Kidney epithelial cell (primary cell): Measurements from ENCODE around the gene LRRC57. TPM values are rescaled to one million over a fixed set of nuclear protein-coding genes. Genes with fewer than 3 reads are reported as not detected.
A peak's percentile ranks its signal among the peaks of the same experiment; 100 is the strongest.

Experiments used
- DNase-seq: peaks from one replicate; pipeline ENCODE4 v3.0.0-alpha.2; 2010; ENCODE audit warnings: low read depth
- H3K27me3 ChIP-seq: 2 replicates; pipeline ENCODE4 v1.6.0; 2011; ENCODE audit warnings: low read length; ENCODE audit not compliant: control insufficient read depth, insufficient read depth
- H3K36me3 ChIP-seq: 2 replicates; pipeline ENCODE4 v1.5.1; 2011; ENCODE audit warnings: low read length; ENCODE audit not compliant: control insufficient read depth, insufficient read depth
- H3K4me3 ChIP-seq: 2 replicates; pipeline ENCODE4 v1.5.1; 2011; ENCODE audit warnings: low read depth, mild to moderate bottlenecking, control low read depth, low read length
- total RNA-seq: library from RNA; depleted of rRNA; stranded (reverse); fragments of >200 nt; gene quantifications from 2 replicates; pipeline ENCODE4 v1.2.3, GENCODE V29; 2015
- TF ChIP-seq, protein P1 (sequence below): IDR thresholded peaks from 2 replicates; pipeline ENCODE4 v1.5.1; 2011; ENCODE audit warnings: mild to moderate bottlenecking, moderate library complexity, low read length, control low read depth, inconsistent platforms; ENCODE audit not compliant: insufficient read depth, poor library complexity, severe bottlenecking

LRRC57 gene
- total RNA-seq, 1 donor from 2014 or later = 18.2 TPM

DNA sequence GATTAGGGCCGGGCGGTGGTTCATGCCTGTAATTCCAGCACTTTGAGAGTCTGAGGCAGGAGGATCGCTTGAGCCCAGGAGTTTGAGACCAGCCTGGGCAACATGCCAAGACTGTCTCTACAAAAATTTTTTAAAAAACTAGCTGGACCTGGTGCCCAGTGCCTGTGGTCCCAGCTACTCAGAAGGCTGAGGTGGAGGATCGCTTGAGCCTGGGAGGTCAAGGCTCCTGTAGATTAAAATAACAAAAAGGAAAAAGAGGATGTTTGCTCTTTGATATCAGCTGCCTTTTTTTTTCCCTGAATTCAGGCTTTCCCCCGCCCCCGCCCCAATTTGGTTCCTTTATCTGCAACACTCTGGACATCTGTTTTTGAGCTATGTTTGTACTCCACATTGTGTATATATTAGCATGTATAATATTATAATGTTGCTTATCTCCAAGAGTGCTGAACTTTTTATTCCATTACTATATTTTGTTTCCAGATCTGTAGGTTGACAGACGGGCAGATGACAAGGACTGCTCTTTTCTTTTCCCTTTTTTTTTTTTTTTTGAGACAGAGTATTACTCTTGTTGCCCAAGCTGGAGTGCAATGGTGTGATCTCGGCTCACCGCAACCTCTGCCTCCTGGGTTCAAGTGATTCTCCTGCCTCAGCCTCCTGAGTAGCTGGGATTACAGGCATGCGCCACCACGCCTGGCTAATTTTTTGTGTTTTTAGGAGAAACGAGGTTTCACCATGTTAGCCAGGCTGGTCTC is 48.6 kb downstream of the LRRC57 start:
- H3K36me3 ChIP-seq = no peaks in the 10 kb centered on the region
- no peak overlapping the region for H3K4me3 ChIP-seq
- TF ChIP-seq, protein P1, sequence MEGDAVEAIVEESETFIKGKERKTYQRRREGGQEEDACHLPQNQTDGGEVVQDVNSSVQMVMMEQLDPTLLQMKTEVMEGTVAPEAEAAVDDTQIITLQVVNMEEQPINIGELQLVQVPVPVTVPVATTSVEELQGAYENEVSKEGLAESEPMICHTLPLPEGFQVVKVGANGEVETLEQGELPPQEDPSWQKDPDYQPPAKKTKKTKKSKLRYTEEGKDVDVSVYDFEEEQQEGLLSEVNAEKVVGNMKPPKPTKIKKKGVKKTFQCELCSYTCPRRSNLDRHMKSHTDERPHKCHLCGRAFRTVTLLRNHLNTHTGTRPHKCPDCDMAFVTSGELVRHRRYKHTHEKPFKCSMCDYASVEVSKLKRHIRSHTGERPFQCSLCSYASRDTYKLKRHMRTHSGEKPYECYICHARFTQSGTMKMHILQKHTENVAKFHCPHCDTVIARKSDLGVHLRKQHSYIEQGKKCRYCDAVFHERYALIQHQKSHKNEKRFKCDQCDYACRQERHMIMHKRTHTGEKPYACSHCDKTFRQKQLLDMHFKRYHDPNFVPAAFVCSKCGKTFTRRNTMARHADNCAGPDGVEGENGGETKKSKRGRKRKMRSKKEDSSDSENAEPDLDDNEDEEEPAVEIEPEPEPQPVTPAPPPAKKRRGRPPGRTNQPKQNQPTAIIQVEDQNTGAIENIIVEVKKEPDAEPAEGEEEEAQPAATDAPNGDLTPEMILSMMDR = no peak
- H3K27me3 ChIP-seq = no peaks in the 10 kb centered on the region
- no peak for DNase-seq

DNA sequence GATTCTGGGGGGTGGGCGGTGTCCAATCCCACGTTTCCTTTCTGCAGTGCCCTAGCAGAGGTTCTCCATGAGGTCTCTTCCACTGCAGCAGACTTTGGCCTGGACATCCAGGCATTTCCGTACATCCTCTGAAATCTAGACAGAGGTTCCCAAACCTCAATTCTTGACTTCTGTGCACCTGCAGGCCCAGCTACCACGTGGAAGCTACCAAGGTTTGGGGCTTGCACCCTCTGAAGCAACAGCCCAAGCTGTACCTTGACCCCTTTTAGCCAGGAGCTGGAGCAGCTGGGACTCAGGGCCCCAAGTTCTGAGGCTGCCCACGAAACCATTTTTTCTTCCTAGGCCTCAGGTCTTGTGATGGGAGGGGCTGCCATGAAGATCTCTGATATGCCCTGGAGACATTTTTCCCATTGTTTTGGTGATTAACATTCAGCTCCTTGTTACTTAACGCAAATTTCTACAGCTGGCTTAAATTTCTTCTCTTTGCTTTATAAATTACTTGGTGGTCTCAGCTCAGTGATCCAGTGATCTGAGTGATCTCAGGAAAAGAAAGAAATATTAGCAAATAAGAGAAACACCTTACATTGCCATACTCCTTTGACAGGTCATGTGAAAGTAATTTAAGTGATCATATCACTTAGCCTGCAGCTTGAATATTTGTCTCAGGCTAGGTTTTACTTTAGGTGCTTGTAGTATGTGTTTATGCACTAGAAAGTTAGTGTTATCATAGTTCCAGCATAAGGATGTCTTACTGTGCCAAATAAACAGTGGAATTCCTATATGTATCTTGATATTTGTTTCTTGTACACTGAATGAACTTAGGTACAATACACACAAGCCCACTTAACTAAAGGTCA is 50.2 kb downstream of the LRRC57 start:
- TF ChIP-seq, protein P1 = no peak
- no peak overlapping the region for H3K4me3 ChIP-seq
- H3K36me3 ChIP-seq = no peaks in the 10 kb centered on the region
- H3K27me3 ChIP-seq = no peaks in the 10 kb centered on the region
- no peak for DNase-seq

DNA sequence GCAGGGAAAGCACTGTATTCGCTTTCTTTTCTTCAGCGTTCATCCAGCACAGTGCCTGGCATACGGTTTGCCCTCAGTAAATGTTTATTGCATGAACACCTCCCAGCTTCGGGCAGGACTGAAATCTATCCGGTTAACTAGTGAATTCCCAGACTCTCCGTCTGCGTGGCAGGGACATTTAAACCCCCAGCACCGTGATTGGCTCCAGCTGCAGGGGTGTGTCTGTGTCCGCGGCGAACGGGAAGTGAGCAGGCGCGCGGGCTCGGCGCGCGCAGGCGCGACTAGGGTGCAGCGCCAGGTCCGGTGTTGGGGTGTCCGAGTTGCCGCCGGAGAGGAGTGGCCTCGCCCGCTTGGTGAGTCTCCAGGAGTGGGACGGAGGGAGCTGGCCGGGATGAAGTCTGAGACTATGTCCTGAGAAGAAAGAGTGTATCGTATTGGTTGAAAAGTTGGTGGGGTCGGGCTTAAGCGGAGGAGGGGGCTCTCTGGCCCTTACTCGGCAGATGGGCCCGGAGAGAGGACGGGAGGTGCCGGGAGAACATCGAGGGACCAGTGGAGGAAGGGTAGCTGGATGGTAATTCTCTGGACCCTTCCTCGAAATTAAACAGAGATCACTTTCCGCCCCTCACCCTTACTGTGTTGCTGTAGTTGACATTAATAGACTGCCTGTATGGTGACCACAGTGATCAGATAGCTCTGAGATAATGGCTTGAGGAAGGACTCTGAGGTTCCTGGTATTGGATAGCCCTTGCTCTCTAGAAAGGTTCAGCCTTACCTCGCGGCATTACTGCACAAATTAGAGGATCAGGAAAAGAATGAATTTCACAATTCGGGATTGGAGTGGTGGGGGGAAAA is 53.0 kb downstream of the LRRC57 start, which contains the start of gene SNAP23:
Gene SNAP23, plus strand, starts transcription at position 274 of the 852 bp plus-strand sequence. CDS start 16,213 bp downstream, outside the sequence.
- peak; percentile 88 for DNase-seq
- Histone ChIP-seq H3K36me3 (no peaks in the 10 kb centered on the region), H3K4me3 (peak within 1 kb of the TSS; percentile 82), H3K27me3 (no peaks in the 10 kb centered on the region)
- TF ChIP-seq, protein P1 = no peak

DNA sequence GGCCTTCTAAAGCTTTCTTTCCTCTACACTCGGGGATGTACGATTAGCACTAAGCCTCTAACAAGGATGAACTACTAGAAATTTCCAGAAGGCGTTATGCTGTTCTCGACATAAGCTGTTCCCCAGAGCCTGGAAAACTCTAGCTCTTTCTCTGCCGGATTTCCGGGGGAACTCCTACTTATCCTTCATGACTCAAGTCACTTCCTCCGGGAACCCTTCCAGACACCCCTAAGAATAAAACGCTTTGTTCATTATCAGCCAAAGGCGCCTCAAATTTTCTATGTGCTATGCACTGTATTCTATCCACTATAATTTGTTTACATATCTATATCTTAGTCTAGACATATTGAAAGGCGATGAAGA is 53.6 kb downstream of the LRRC57 start:
- TF ChIP-seq, protein P1 = no peak
- no peaks in the 10 kb centered on the region for H3K36me3 ChIP-seq
- peak; percentile 35 for DNase-seq

DNA sequence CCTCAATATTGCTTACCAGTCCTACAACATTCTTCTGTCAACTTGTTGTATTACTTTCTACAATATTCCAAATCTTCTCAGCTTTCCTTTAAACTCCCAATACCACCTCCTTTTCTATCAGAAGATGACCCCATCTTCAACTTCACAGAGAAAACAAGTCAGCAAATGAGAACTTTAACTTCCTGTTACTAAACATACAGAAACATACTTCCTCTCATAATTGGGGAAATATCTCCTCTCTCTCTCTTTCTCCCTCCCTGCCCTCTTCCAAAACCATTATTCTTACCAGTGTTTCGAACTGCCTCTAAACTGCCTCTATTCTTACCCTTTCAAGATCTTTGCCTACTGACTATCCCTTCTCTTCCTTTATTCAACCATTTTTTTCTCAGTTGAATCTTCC is 54.9 kb downstream of the LRRC57 start:
- no peak for DNase-seq
- H3K36me3 ChIP-seq = no peaks in the 10 kb centered on the region
- no peak overlapping the region for H3K4me3 ChIP-seq
- H3K27me3 ChIP-seq = no peaks in the 10 kb centered on the region
- TF ChIP-seq, protein P1 = no peak

More for the DNA sequence above, 53.6 kb downstream of the LRRC57 start:
- Histone ChIP-seq H3K4me3 (peak overlapping the region; percentile 82), H3K27me3 (no peaks in the 10 kb centered on the region)
